Measurements from ENCODE around the gene CMTM5. TPM values are rescaled to one million over a fixed set of nuclear protein-coding genes. Genes with fewer than 3 reads are reported as not detected.
A peak's percentile ranks its signal among the peaks of the same experiment; 100 is the strongest.

CMTM5 gene
- total RNA-seq, 1 experiment from 2014 or later: not detected

GRCh38 chr14:23358042-23358441 lies 18.8 kb upstream of the CMTM5 start:
- DNase-seq (ENCODE audit: low spot score): no peak

- DNase-seq (ENCODE audit: low spot score): no peak
Measured at GRCh38 chr14:23358553-23359166, 18.2 kb upstream of the CMTM5 start.

GRCh38 chr14:23359167-23359626 lies 17.6 kb upstream of the CMTM5 start:
- DNase-seq (ENCODE audit: low spot score): no peak

GRCh38 chr14:23359722-23360447 lies 17.0 kb upstream of the CMTM5 start:
- DNase-seq (ENCODE audit: low spot score): no peak

- no peak for DNase-seq (ENCODE audit: low spot score)
Measured at GRCh38 chr14:23360496-23360895, 16.4 kb upstream of the CMTM5 start.

- DNase-seq (ENCODE audit: low spot score): no peak
Measured at GRCh38 chr14:23361320-23361719, 15.5 kb upstream of the CMTM5 start.

- no peak for DNase-seq (ENCODE audit: low spot score)
Measured at GRCh38 chr14:23361763-23362162, 15.1 kb upstream of the CMTM5 start.

GRCh38 chr14:23362200-23362599 lies 14.6 kb upstream of the CMTM5 start:
- peak; percentile 4 for DNase-seq (ENCODE audit: low spot score)

- no peak for DNase-seq (ENCODE audit: low spot score)
Measured at GRCh38 chr14:23364164-23365035, 12.4 kb upstream of the CMTM5 start.

GRCh38 chr14:23365036-23365731 lies 11.7 kb upstream of the CMTM5 start, which contains the start of gene EFS:
TSS of gene EFS (minus strand) at chr14:23365172. CDS start at chr14:23365025, 147 bp downstream.
- DNase-seq (ENCODE audit: low spot score): no peak

- DNase-seq (ENCODE audit: low spot score): no peak
Measured at GRCh38 chr14:23365732-23366425, 11.0 kb upstream of the CMTM5 start.

GRCh38 chr14:23366426-23366921 lies 10.4 kb upstream of the CMTM5 start:
- DNase-seq (ENCODE audit: low spot score): no peak

- DNase-seq (ENCODE audit: low spot score): no peak
Measured at GRCh38 chr14:23370221-23370620, 6.6 kb upstream of the CMTM5 start.

- no peak for DNase-seq (ENCODE audit: low spot score)
Measured at GRCh38 chr14:23371865-23372264, 5.0 kb upstream of the CMTM5 start.

- DNase-seq (ENCODE audit: low spot score): no peak
Measured at GRCh38 chr14:23372509-23372908, 4.3 kb upstream of the CMTM5 start, which contains the start of gene IL25. TSS of gene IL25 (plus strand) at chr14:23372809.

- DNase-seq (ENCODE audit: low spot score): no peak
Measured at GRCh38 chr14:23373041-23373440, 3.8 kb upstream of the CMTM5 start.

- no peak for DNase-seq (ENCODE audit: low spot score)
Measured at GRCh38 chr14:23375527-23376251, 1.2 kb upstream of the CMTM5 start.

GRCh38 chr14:23377198-23377550 lies 328 bp downstream of the CMTM5 start:
- DNase-seq (ENCODE audit: low spot score): no peak

GRCh38 chr14:23377573-23378563 lies 1.0 kb downstream of the CMTM5 start:
- DNase-seq (ENCODE audit: low spot score): no peak
